ENCODE measurements around the gene ZFAND3. TPM values are rescaled to one million over a fixed set of nuclear protein-coding genes. Genes with fewer than 3 reads are reported as not detected.

The ZFAND3 gene
- total RNA-seq, 1 donor from 2014 or later, result 131 TPM

Other genes starting within 250 kb of the ZFAND3 start
- gene MDGA1, start 121.8 kb upstream of the ZFAND3 start, total RNA-seq, result 5.5 and 5.9 TPM in 2 replicates

All from astrocyte (in vitro differentiated cells and primary cell).